ENCODE results near the gene SLC39A11.

DNA sequence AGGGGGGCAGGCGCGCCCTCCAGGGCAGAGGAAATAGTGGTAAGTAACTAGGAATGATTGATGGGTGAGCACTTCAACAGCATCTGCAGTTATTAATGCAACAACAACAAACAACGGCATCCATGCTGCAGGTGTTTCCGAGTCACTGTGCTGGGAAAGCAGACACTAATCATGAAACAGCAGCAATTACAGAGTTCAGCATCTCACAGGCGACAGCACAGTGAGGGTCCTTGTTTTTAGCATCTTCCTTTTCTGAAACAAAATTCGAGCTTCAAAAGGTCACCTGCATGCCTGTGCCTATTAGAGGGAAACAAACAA is 191.9 kb downstream of the SLC39A11 start:
- no peak for TF ChIP-seq ZNF441 (CRISPR knock-in tag; IDR thresholded peaks at IDR 0.05; ENCODE audit: borderline replicate concordance)
- TF ChIP-seq MXI1 (IDR thresholded peaks at IDR 0.05; ENCODE audit: borderline replicate concordance, low read depth, low read length), result no peak
- no peak for TF ChIP-seq ASH2L (IDR thresholded peaks at IDR 0.05; ENCODE audit: insufficient read length, low read depth, low read length)
- no peak for TF ChIP-seq MAFF (IDR thresholded peaks at IDR 0.05; ENCODE audit: low read depth, low read length)
- TF ChIP-seq ZNF678 (CRISPR knock-in tag; IDR thresholded peaks at IDR 0.05), result no peak
- no peak for TF ChIP-seq TGIF2 (CRISPR knock-in tag; IDR thresholded peaks at IDR 0.05)
- TF ChIP-seq NCOA2 (CRISPR knock-in tag; IDR thresholded peaks at IDR 0.05), result no peak
- TF ChIP-seq, protein P1, sequence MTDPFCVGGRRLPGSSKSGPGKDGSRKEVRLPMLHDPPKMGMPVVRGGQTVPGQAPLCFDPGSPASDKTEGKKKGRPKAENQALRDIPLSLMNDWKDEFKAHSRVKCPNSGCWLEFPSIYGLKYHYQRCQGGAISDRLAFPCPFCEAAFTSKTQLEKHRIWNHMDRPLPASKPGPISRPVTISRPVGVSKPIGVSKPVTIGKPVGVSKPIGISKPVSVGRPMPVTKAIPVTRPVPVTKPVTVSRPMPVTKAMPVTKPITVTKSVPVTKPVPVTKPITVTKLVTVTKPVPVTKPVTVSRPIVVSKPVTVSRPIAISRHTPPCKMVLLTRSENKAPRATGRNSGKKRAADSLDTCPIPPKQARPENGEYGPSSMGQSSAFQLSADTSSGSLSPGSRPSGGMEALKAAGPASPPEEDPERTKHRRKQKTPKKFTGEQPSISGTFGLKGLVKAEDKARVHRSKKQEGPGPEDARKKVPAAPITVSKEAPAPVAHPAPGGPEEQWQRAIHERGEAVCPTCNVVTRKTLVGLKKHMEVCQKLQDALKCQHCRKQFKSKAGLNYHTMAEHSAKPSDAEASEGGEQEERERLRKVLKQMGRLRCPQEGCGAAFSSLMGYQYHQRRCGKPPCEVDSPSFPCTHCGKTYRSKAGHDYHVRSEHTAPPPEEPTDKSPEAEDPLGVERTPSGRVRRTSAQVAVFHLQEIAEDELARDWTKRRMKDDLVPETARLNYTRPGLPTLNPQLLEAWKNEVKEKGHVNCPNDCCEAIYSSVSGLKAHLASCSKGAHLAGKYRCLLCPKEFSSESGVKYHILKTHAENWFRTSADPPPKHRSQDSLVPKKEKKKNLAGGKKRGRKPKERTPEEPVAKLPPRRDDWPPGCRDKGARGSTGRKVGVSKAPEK (CRISPR knock-in tag; IDR thresholded peaks at IDR 0.05; ENCODE audit: borderline replicate concordance), result no peak
- no peak for TF ChIP-seq GZF1 (CRISPR knock-in tag; IDR thresholded peaks at IDR 0.05)
- TF ChIP-seq SP1 (IDR thresholded peaks at IDR 0.05), result no peak
- TF ChIP-seq SP1 (CRISPR knock-in tag; IDR thresholded peaks at IDR 0.05), result no peak

All from HepG2 (cell line).